Neural cell (in vitro differentiated cells): Measurements from ENCODE around the gene TMEM132A. TPM values are rescaled to one million over a fixed set of nuclear protein-coding genes. Genes with fewer than 3 reads are reported as not detected.
A peak's percentile ranks its signal among the peaks of the same experiment; 100 is the strongest.

ENCODE experiments used
- H2AFZ ChIP-seq: fragments of 200-600, 300-800 bp; sonication (generic), shearing (Covaris generic); 2 replicates; pipeline ENCODE4 v1.6.0; 2014; ENCODE audit warnings: low read depth, mild to moderate bottlenecking, antibody characterized with exemption, low read length, moderate library complexity
- H3F3A ChIP-seq: fragments of 200-600 bp; shearing (Covaris generic); 2 replicates; pipeline ENCODE4 v1.6.1; 2016; ENCODE audit warnings: mild to moderate bottlenecking, moderate library complexity, mixed read lengths, antibody characterized with exemption, low read length; ENCODE audit not compliant: insufficient read depth, poor library complexity, severe bottlenecking
- H3K27ac ChIP-seq: fragments of 200-600, 300-800 bp; sonication (generic), shearing (Covaris generic); 2 replicates; pipeline ENCODE4 v1.5.1; 2014; ENCODE audit warnings: mild to moderate bottlenecking, low read length, moderate library complexity
- H3K27me3 ChIP-seq: fragments of 300-800, 200-600 bp; sonication (generic), shearing (Covaris generic); 2 replicates; pipeline ENCODE4 v1.6.0; 2014; ENCODE audit warnings: mild to moderate bottlenecking, low read depth, low read length, moderate library complexity; ENCODE audit not compliant: insufficient read depth
- H3K36me3 ChIP-seq: fragments of 300-800, 200-600 bp; sonication (generic), shearing (Covaris generic); 2 replicates; pipeline ENCODE4 v1.5.1; 2014; ENCODE audit warnings: mild to moderate bottlenecking, antibody characterized with exemption, low read length, moderate library complexity; ENCODE audit not compliant: insufficient read depth
- H3K4me2 ChIP-seq: fragments of 300-800, 200-600 bp; sonication (generic), shearing (Covaris generic); 2 replicates; pipeline ENCODE4 v1.6.0; 2014; ENCODE audit warnings: mild to moderate bottlenecking, low read length
- H3K4me3 ChIP-seq: fragments of 300-800, 200-600 bp; sonication (generic), shearing (Covaris generic); 2 replicates; pipeline ENCODE4 v1.5.1; 2014; ENCODE audit warnings: mild to moderate bottlenecking, low read length, moderate library complexity
- H3K79me2 ChIP-seq: fragments of 200-600 bp; shearing (Covaris generic); replicated peaks from 2 replicates; pipeline ENCODE4 v1.6.0; 2014; ENCODE audit warnings: mild to moderate bottlenecking, low read length, moderate library complexity; ENCODE audit not compliant: insufficient read depth
- H3K9ac ChIP-seq: fragments of 300-800, 200-600 bp; sonication (generic), shearing (Covaris generic); 2 replicates; pipeline ENCODE4 v1.6.1; 2016; ENCODE audit warnings: mild to moderate bottlenecking, low read length, mixed read lengths
- H3K9me2 ChIP-seq: fragments of 200-600 bp; shearing (Covaris generic); 2 replicates; pipeline ENCODE4 v1.6.1; 2016; ENCODE audit warnings: mild to moderate bottlenecking, low read length, mixed read lengths; ENCODE audit not compliant: insufficient read depth
- H3K9me3 ChIP-seq: fragments of 200-600, 300-800 bp; sonication (generic), shearing (Covaris generic); 2 replicates; pipeline ENCODE4 v1.6.1; 2016; ENCODE audit warnings: mild to moderate bottlenecking, mixed run types, low read length, moderate library complexity, mixed read lengths
- H4K20me1 ChIP-seq: fragments of 200-600 bp; shearing (Covaris generic); 2 replicates; pipeline ENCODE4 v1.6.1; 2016; ENCODE audit warnings: mild to moderate bottlenecking, mixed run types; ENCODE audit not compliant: insufficient read depth
- EP300 ChIP-seq: fragments of 450-650 bp; conservative IDR thresholded peaks from 2 replicates; pipeline ENCODE4 v1.6.1; 2014; ENCODE audit warnings: antibody characterized with exemption, mild to moderate bottlenecking, moderate library complexity; ENCODE audit not compliant: poor library complexity, severe bottlenecking
- EZH2 ChIP-seq: fragments of 200-600, 300-800 bp; shearing (Covaris generic), sonication (generic); IDR thresholded peaks from 2 replicates; pipeline ENCODE4 v1.6.1; 2014; ENCODE audit warnings: antibody characterized with exemption, low read length, borderline replicate concordance, mild to moderate bottlenecking; ENCODE audit not compliant: insufficient read depth, poor library complexity, severe bottlenecking
- POLR2AphosphoS5 ChIP-seq: IDR thresholded peaks from 2 replicates; pipeline ENCODE4 v1.6.1; 2012
- RAD21 ChIP-seq: fragments of 450-650 bp; conservative IDR thresholded peaks from 2 replicates; pipeline ENCODE4 v1.6.1; 2014; ENCODE audit warnings: antibody characterized with exemption, mild to moderate bottlenecking, moderate library complexity
- SMC3 ChIP-seq: fragments of 450-650 bp; conservative IDR thresholded peaks from 2 replicates; pipeline ENCODE4 v1.6.1; 2014; ENCODE audit warnings: antibody characterized with exemption, mild to moderate bottlenecking, moderate library complexity; ENCODE audit not compliant: poor library complexity
- TAF1 ChIP-seq: IDR thresholded peaks from 2 replicates; pipeline ENCODE4 v1.6.1; 2012; ENCODE audit warnings: low read depth
- polyA plus RNA-seq: library from polyadenylated mRNA; depleted of rRNA; stranded (reverse); fragments of >200 nt; gene quantifications from 2 replicates; pipeline ENCODE4 v1.2.3, GENCODE V29; 2014
- TF ChIP-seq, protein P1 (sequence below): IDR thresholded peaks from 2 replicates; pipeline ENCODE4 v1.6.1; 2012; ENCODE audit warnings: borderline replicate concordance
- TF ChIP-seq, protein P2 (sequence below): fragments of 450-650 bp; IDR thresholded peaks from 2 replicates; pipeline ENCODE4 v1.5.1; 2014; ENCODE audit warnings: antibody characterized with exemption, mild to moderate bottlenecking, moderate library complexity; ENCODE audit not compliant: poor library complexity, severe bottlenecking

Gene TMEM132A
- polyA plus RNA-seq, 1 donor from 2014 or later: 215 TPM

DNA sequence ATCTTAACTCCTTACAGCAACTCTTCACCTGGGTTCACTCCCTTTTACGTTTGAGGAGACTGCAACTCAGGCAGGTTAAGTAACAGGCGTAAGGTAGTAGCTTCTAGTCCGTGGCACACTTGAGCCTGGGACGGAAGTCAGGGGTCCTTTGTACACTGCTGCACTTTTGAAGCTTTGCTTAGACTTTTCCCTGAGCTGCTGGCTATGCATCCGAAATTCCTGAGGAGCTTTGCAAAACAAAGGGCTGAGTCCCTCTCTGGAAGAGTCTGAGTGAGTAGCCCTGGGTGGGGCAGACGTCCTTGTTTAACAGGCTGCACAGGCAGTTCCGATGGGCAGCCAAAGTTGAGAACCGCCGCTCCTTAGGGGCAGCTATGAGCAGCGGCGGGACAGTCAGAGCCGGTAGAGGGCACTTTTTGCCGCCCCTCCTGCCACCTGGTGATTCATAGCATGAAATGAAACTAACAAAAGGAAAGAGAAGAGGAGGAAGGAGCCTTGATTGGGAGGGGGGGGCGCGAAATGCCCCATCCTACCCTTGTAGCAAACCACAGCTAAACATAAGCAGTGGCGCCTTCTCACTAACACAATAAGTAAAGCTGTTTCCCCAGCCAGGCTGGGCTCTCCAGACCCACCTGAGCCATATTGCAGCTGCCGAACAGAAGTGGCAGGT lies 8.9 kb upstream of the TMEM132A start:
- Histone ChIP-seq H3K9ac (peak overlapping the region; percentile 87), H3F3A (peaks cover 3% of the 10 kb centered on the region), H3K79me2 (peaks cover 40% of the 10 kb centered on the region), H3K27me3 (no peaks in the 10 kb centered on the region), H2AFZ (no peak overlapping the region), H3K36me3 (no peaks in the 10 kb centered on the region), H3K9me2 (no peaks in the 10 kb centered on the region), H3K4me3 (peak overlapping the region; percentile 97), H3K4me2 (peak overlapping the region; percentile 77), H3K9me3 (no peaks in the 10 kb centered on the region), H4K20me1 (no peaks in the 10 kb centered on the region), H3K27ac (no peak overlapping the region)
- TF ChIP-seq RAD21: peak; percentile 19
- TF ChIP-seq, protein P1, sequence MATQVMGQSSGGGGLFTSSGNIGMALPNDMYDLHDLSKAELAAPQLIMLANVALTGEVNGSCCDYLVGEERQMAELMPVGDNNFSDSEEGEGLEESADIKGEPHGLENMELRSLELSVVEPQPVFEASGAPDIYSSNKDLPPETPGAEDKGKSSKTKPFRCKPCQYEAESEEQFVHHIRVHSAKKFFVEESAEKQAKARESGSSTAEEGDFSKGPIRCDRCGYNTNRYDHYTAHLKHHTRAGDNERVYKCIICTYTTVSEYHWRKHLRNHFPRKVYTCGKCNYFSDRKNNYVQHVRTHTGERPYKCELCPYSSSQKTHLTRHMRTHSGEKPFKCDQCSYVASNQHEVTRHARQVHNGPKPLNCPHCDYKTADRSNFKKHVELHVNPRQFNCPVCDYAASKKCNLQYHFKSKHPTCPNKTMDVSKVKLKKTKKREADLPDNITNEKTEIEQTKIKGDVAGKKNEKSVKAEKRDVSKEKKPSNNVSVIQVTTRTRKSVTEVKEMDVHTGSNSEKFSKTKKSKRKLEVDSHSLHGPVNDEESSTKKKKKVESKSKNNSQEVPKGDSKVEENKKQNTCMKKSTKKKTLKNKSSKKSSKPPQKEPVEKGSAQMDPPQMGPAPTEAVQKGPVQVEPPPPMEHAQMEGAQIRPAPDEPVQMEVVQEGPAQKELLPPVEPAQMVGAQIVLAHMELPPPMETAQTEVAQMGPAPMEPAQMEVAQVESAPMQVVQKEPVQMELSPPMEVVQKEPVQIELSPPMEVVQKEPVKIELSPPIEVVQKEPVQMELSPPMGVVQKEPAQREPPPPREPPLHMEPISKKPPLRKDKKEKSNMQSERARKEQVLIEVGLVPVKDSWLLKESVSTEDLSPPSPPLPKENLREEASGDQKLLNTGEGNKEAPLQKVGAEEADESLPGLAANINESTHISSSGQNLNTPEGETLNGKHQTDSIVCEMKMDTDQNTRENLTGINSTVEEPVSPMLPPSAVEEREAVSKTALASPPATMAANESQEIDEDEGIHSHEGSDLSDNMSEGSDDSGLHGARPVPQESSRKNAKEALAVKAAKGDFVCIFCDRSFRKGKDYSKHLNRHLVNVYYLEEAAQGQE: no peak
- TF ChIP-seq, protein P2, sequence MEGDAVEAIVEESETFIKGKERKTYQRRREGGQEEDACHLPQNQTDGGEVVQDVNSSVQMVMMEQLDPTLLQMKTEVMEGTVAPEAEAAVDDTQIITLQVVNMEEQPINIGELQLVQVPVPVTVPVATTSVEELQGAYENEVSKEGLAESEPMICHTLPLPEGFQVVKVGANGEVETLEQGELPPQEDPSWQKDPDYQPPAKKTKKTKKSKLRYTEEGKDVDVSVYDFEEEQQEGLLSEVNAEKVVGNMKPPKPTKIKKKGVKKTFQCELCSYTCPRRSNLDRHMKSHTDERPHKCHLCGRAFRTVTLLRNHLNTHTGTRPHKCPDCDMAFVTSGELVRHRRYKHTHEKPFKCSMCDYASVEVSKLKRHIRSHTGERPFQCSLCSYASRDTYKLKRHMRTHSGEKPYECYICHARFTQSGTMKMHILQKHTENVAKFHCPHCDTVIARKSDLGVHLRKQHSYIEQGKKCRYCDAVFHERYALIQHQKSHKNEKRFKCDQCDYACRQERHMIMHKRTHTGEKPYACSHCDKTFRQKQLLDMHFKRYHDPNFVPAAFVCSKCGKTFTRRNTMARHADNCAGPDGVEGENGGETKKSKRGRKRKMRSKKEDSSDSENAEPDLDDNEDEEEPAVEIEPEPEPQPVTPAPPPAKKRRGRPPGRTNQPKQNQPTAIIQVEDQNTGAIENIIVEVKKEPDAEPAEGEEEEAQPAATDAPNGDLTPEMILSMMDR: peak; percentile 47
- TF ChIP-seq EP300: no peak
- TF ChIP-seq TAF1: no peak
- TF ChIP-seq SMC3: peak; percentile 40

DNA sequence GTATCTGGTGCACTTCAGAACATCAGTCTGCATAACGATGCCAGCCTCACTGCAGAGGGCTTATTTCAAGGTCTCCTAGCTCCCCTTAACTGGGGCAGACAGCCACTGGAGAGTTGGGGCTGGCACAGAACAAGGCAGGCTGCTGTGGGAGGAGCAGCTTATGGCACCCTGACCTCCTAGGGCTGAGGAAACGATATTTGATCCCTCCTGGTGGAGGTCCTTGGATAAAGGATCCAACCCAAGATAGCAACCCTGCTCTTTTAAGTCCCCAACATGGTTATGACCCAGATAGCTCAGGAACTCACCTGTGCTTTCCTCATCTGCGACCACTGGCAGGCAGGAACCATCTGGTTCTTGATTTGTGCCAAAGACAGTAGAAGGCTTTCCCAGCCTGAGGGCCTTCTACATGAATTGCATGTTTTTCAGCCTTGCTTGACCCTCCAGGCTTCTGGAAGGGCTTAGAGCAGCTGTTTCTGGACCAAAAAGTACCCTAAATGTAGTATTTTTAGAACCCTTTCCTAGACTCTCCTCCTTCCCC lies 7.5 kb upstream of the TMEM132A start:
- H3K9me3 ChIP-seq: no peaks in the 10 kb centered on the region
- H3K79me2 ChIP-seq: peaks cover 40% of the 10 kb centered on the region
- no peak overlapping the region for H2AFZ ChIP-seq
- no peak overlapping the region for H3K27ac ChIP-seq
- H3K9ac ChIP-seq: no peak overlapping the region
- no peaks in the 10 kb centered on the region for H3K36me3 ChIP-seq
- no peak overlapping the region for H3K4me3 ChIP-seq
- H3K4me2 ChIP-seq: no peak overlapping the region
- no peaks in the 10 kb centered on the region for H4K20me1 ChIP-seq
- H3K9me2 ChIP-seq: no peaks in the 10 kb centered on the region
- H3K27me3 ChIP-seq: no peaks in the 10 kb centered on the region
- peaks cover 3% of the 10 kb centered on the region for H3F3A ChIP-seq
- TF ChIP-seq EZH2: no peak
- no peak for TF ChIP-seq RAD21
- no peak for TF ChIP-seq TAF1
- TF ChIP-seq, protein P1: no peak
- TF ChIP-seq SMC3: no peak
- TF ChIP-seq EP300: no peak
- TF ChIP-seq POLR2AphosphoS5: no peak
